Mucosa of gallbladder (tissue), 1 donor: ENCODE results near the gene YPEL1. TPM values are rescaled to one million over a fixed set of nuclear protein-coding genes. Genes with fewer than 3 reads are reported as not detected.
"Not testable (repeated sequence)": the region's sequence is repeated elsewhere in the genome, so short reads cannot be mapped to it uniquely, and the experiment has no call there.

Source experiments
- DNase-seq: peaks from one replicate; pipeline ENCODE4 v3.0.0-alpha.2; 2020; ENCODE audit warnings: low spot score
- total RNA-seq: library from RNA; stranded (reverse); gene quantifications from one replicate; pipeline ENCODE4 v1.2.1, GENCODE V29; 2021
- donor health status: DM: no; HTN: no; CAD: no.

The YPEL1 gene
- total RNA-seq, 1 donor from 2014 or later = 10.0 TPM

- DNase-seq = no peak
Measured at GRCh38 chr22:21683401-21683811, 52.2 kb downstream of the YPEL1 start.

DNA sequence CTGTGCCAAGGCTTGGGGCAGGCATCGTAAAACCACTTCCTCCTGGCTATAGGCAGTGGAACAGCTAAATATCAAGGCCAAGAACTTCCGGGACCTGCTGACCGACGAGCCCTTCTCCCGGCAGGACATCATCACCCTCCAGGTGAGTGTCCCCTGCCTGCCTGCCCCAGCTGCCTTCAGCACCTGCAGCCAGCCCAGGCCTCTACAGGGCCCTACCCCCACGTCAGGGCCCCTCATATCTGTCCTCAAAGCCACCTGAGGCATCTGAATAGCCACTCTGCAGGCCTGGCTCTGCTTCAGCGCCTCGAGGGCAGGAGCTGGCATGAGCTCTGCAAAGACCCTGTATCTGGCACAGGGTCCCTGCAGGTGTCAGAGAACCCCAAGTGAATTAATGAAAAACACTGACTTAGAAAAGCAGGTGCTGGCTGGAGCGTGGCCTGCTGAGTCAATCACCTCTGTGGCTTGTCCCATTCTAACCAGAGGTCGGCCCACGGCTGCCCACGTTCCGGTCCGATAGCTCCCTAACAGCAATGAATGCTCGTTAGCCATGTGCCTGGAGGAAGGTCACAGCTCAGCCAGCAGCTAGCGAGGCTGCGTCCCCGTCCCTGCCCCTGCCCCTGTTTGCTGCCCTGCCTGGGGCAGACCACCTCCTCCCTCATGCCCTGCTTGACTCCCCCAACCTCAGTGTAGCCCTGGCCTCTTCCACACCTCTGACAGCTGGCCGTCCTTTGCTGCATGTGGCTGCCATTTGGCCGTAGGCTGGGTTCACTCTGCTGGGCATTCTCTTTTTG, 53.0 kb downstream of the YPEL1 start:
- DNase-seq = no peak

DNA sequence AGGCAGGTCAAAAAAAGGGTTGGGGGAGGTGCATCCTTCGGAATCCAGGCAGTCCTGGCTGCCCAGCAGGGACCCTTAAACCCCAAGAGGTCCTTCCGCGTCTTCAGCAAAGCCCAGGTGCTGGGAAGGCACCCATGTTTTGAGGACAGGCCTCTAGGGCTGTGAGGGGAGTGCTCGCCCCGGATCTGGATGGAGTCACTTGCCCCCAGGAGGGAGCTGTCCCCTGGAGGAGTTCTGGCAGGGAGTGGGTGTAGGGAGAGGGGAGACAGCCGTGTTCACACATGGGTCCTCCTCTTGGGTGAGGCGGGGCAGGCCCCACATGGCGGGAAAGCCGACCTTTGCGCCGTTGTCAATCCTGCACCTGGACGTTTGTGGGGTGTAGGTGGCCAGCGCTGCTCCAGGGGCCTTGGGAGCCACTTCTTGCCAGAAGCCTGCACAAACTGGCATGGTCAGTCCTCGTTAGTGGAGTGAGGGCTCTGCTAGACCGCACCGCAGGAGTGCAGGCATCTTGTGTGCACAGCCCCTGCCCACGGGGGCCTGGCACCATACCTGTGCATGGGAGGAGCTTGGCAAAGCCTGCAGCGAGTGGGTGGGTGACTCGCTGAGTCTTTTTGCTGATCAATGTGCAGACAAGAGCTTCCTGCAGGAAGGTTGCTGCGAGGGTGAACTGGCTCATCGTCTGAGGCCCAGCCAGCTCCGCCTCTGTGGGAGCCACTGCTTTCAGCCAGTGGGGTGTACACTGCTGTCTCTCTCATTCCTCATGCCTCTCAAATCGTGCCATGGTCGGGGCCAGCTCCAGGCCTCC, 53.8 kb downstream of the YPEL1 start:
- no peak for DNase-seq

DNA sequence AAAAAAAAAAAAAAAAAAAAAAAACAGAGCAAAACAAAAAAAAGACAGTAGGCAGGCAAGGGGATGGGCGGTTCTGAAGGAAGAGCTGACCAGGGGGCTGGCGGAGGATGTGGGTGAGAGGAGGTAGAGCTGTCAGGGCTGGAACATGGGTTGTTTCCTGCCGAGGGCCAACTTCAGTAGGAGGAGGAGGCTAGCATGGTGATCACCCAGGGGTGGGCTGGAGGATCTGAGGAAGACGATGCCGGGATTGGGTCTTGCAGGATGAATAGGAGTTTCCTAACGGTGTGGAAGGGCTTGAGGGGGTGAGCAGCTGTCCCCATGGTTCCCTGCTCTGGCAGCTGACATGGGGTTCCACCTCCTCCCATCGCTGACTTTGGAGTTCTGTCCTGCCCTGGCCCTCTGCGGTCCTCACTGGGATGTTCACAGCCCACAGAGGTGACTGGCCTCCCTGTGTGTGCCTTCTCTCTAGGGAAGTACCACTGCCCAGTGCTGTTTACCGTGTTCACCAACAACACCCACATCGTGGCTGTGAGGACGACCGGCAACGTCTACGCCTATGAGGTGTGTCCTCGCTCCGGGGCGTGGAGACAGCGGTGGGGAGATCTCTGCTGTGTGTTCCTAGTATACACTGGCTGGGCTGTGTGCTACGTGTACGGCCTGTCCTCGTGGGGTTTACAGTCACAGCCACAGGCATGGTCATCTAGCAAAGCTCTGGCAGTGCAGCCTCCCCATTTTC, 54.6 kb downstream of the YPEL1 start:
- no peak for DNase-seq

- DNase-seq = no peak
Measured at GRCh38 chr22:21679383-21679782, 56.2 kb downstream of the YPEL1 start.

DNA sequence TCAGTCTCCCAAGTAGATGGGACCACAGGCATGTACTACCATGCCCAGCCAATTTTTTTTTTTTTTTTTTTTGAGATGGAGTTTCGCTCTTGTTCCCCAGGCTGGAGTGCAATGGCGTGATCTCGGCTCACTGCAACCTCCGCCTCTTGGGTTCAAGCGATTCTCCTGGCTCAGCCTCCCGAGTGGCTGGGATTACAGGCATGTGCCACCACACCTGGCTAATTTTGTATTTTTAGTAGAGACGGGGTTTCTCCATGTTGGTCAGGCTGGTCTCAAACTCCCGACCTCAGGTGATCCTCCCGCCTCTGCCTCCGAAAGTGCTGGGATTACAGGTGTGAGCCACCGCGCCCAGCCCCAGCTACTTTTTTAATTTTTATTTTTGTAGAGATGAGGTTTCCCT, 56.8 kb downstream of the YPEL1 start:
- not testable (repeated sequence) for DNase-seq

- no peak for DNase-seq
Measured at GRCh38 chr22:21677606-21678443, 57.8 kb downstream of the YPEL1 start.

DNA sequence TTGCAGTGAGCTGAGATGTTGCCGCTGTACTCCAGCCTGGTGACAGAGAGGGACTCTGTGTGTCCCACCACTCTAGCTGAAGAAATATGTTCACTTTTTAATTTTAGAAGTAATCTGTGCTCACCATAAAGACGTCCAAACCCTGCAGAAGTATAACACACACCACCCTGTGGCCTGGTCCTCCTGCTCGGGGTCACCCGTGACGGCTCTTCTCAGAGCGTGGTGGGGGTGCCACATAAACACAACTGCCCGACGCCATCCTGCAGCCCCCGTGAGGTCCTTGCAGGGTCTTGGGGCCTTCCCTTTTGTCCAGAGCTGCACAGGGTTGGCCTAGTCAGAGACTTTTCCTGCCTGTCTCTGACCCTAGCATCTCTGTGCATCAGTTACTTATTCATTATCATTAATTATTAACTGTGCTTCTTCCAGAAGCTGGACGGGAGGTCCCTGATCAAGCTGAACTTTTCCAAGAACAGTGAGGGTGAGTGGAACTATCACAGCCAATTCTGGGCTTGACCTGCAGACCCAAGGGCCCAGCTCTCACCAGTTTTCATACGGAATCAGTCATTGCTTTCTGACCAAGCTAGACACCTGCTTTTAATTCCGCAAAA, 60.9 kb downstream of the YPEL1 start:
- DNase-seq = no peak

GRCh38 chr22:21673534-21674321, 61.9 kb downstream of the YPEL1 start:
- no peak for DNase-seq

GRCh38 chr22:21672107-21672629, 63.4 kb downstream of the YPEL1 start:
- no peak for DNase-seq

DNA sequence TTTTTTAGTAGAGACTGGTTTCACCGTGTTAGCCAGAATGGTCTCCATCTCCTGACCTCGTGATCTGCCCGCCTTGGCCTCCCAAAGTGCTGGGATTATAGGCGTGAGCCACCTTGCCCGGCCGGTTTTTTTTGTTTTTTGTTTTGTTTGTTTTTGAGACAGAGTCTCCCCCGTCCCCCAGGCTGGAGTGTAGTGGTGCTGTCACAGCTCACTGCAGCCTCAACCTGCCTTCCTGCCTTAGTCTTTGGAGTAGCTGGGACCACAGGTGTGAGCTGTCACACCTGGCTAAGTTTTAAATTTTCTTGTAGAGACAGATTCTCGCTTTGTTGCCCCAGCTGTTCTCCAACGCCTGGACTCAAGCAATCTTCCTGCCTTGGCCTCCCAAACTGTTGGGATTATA, 66.6 kb downstream of the YPEL1 start:
- DNase-seq = no peak

DNA sequence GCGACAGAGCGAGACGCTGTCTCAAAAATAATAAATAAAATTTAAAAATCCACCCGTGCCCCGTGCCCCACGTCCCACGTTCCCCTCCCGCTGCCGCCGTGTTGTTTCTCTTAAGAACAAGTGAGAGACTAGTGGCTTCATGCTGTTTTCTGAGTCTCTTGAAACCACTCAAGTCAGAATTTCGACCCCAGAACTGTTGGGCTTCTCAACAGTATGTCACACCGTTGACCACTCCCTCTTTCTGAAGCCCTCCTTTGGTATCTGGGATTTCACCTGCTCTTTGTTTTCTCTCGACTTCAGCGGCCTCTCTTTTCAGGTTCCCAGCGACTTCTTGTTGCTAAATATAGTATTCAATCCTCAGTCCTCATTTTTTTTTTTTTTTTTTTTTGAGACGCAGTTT, 68.8 kb downstream of the YPEL1 start:
- no peak for DNase-seq

- no peak for DNase-seq
Measured at GRCh38 chr22:21665047-21665851, 70.3 kb downstream of the YPEL1 start.

DNA sequence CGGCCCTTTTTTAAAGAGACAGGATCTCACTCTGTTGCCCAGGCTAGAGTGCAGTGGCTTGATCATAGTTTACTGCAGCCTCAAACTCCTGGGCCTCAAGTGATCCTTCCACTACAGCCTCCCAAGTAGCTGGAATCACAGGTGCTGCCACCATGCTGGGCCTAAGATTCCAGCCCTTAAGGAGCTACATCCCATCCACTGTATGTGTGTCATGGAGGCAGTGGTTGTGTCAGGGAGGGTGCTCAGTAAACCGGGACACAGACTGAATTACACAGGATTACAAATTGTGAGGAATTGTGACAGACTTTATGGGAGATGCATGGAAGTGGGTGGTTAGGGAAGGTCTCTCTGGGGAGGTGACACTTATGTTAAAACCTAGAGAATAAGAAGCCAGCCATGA, 71.9 kb downstream of the YPEL1 start:
- DNase-seq = no peak

DNA sequence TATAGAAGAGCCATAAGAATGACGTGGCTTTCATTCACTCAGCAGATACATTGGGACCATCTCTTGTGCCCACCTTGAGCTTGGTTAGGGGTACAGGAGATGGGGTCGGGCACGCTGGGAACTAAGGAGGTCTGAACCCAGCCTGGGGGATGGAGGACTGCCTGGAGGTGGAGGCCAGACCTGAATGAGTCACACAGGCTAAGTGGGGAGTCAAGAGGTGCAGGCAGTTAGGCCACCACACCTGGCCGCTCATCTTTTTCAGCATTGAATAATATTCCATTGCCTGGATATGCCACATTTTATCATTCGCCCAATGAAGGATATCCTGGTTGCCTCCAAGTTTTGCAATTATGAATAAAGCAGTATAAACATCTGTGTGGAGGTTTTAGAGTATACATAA, 73.6 kb downstream of the YPEL1 start:
- DNase-seq = no peak

DNA sequence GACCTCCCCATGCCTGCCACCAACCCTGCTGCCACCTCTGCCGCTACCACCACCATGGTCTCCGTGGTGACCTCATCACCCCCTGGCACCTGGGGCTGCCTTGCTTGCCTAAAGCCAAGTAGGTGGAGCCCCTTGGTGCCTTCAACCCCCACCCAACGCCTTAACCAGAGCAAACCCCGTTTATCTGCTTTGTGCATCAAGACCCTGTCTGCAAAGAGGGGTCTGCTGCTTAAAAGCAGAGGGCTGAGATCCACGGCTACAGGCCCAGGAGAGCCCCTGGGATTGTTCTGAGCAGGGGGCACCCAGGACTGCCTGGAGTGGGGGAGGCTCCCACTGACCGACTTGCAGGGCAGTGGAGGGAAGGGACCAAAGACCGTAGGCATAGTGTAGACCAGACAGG, 74.7 kb downstream of the YPEL1 start:
- DNase-seq = no peak

- DNase-seq = no peak
Measured at GRCh38 chr22:21659864-21660525, 75.6 kb downstream of the YPEL1 start.

- peak; percentile 65 for DNase-seq
Measured at GRCh38 chr22:21657360-21658032, 78.1 kb downstream of the YPEL1 start.
